ENCODE results near the gene PNLIPRP1. TPM values are rescaled to one million over a fixed set of nuclear protein-coding genes. Genes with fewer than 3 reads are reported as not detected.
A peak's percentile ranks its signal among the peaks of the same experiment; 100 is the strongest.

Gene PNLIPRP1
- total and polyA plus RNA-seq, 8 donors: 3,212 to 8,927 (median 4,675) TPM

DNA sequence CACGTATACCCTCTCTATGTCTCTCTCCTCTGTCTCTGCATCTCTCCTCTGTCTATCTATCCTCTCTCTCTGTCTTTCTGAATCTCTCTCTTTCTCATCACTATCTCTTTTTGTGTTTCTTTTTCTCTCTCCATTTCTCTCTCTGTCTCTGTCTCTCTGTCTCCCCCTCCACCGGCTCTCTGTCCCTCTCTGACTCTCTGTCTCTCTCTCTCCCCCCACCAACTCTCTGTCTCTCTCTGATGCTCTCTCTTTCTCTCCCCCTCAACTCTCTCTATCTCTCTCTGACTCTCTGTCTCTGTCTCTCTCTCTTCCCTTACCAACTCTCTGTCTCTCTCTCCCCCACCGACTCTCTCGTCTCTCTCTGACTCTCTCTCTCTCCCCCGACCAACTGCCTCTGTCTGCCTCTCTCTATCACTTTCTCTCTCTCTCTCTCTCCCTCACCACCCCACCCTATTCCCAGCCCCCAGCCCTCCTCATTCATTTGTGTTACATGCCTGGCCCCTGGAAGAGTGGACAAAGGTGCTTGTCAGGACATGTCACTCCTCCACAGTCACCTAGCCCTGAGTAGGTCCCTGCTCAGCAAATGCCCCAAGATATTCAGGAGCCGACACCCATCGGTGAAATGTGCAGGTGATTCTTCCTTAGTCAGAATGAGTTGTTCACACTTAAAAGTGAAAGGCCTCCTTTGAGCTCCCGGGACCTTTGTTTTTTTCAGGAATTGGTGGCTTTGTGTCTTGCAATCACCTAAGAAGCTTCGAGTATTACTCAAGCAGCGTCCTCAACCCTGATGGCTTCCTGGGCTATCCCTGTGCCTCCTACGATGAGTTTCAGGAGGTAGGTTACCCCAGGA lies 43.6 kb downstream of the PNLIPRP1 start:
- Histone ChIP-seq H3K4me1 (peaks cover 0 to 4% (median 0%) of the 10 kb centered on the region in 3 donors), H3K36me3 (peaks cover 3 to 37% (median 13%) of the 10 kb centered on the region in 3 donors), H3K27ac (peak overlapping the region in 1 of 4 donors; percentile 27), H3K9me3 (no peaks in the 10 kb centered on the region), H3K27me3 (no peaks in the 10 kb centered on the region), H3K4me3 (peak overlapping the region in 2 of 4 donors; percentile 8 to 18)
- TF ChIP-seq, protein P1, sequence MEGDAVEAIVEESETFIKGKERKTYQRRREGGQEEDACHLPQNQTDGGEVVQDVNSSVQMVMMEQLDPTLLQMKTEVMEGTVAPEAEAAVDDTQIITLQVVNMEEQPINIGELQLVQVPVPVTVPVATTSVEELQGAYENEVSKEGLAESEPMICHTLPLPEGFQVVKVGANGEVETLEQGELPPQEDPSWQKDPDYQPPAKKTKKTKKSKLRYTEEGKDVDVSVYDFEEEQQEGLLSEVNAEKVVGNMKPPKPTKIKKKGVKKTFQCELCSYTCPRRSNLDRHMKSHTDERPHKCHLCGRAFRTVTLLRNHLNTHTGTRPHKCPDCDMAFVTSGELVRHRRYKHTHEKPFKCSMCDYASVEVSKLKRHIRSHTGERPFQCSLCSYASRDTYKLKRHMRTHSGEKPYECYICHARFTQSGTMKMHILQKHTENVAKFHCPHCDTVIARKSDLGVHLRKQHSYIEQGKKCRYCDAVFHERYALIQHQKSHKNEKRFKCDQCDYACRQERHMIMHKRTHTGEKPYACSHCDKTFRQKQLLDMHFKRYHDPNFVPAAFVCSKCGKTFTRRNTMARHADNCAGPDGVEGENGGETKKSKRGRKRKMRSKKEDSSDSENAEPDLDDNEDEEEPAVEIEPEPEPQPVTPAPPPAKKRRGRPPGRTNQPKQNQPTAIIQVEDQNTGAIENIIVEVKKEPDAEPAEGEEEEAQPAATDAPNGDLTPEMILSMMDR (IDR thresholded peaks at IDR 0.05): no peak
- intact Hi-C loops (cut with DNase I): no loop called here
- 36 to 39% methylated on average over 11 of the region's 11 CpGs for WGBS, 2 donors
- DNase-seq (peak in 1 of 6 donors; percentile 29), FAIRE-seq (no peak), ATAC-seq (no peak)

DNA sequence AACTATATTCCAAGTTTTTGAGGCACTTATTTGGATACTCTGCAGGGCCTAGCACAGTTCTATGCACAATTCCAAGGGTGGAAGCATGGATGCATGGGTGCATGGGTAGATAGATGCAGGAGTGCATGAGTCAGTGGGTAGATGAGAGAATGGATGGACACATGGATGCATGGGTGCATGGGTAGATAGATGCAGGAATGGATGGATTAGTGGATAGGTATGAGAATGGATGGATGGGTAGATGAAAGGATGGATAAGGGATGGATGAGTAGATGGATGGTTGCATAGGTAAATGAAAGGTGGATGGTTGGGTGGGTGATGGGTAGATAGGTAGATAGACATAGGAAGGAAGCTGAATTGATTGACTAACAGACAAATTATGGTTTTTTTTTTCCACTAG lies 45.6 kb downstream of the PNLIPRP1 start:
- Histone ChIP-seq H3K36me3 (peaks cover 3 to 38% (median 6%) of the 10 kb centered on the region in 3 donors), H3K27ac (no peak overlapping the region), H3K27me3 (no peaks in the 10 kb centered on the region), H3K4me3 (peak overlapping the region in 2 of 4 donors; percentile 15 to 22), H3K9me3 (no peaks in the 10 kb centered on the region), H3K4me1 (peaks cover 0 to 8% (median 0%) of the 10 kb centered on the region in 3 donors)
- intact Hi-C loops (cut with DNase I): no loop called here
- DNase-seq: no peak
- TF ChIP-seq, protein P1 (IDR thresholded peaks at IDR 0.05): no peak
- ATAC-seq: peak in 1 of 4 donors; percentile 1
- FAIRE-seq: no peak

DNA sequence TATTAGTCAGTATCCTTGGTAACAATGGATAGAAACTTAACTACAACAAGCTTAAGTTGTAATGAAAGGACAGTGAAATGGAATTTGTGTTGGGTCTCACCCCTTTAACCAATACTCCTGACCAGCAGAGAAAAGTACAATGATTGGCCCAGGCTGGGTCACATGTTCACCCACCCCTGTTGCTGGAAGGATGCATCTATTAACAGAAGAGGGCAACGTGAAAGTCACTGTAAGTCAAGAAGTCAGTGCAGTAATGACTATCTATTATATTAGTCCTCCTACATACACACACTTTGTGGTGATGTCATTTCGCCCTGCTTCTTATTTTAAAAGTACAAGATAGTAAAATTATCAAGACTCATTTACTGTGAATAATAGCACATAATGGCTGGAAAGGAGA lies 46.2 kb downstream of the PNLIPRP1 start:
- intact Hi-C loops (cut with DNase I): no loop called here
- ATAC-seq (peak in 2 of 4 donors; percentile 5 to 9), FAIRE-seq (no peak), DNase-seq (peak in 1 of 6 donors; percentile 19)
- Histone ChIP-seq H3K9me3 (no peaks in the 10 kb centered on the region), H3K4me1 (peaks cover 0 to 14% (median 0%) of the 10 kb centered on the region in 3 donors), H3K36me3 (peaks cover 3 to 43% (median 8%) of the 10 kb centered on the region in 3 donors), H3K4me3 (peak overlapping the region in 3 of 4 donors; percentile 1 to 22 (median 15)), H3K27me3 (no peaks in the 10 kb centered on the region), H3K27ac (no peak overlapping the region)
- TF ChIP-seq, protein P1 (IDR thresholded peaks at IDR 0.05): no peak
- WGBS, 2 donors: 19 to 26% methylated on average over 2 of the region's 2 CpGs

DNA sequence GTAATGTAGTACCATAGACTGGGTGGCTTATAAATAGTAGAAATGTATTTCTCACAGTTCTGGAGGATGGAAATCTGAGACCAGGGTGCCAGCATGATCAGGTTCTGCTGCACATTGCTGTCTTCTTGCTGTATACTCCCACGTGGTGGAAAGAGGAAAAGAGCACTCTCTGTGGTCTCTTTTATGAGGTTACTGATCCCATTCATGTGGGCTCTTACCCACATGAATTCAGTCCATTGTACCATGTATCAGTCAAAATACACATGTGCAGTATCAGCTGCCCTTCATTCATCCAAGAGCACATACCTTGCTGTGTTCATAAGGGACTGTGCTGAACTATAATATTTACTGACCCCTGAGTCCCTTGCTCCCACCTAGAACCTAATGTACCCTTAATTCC lies 47.1 kb downstream of the PNLIPRP1 start:
- FAIRE-seq (no peak), DNase-seq (peak in 1 of 6 donors; percentile 12), ATAC-seq (peak in 2 of 4 donors; percentile 1 to 5)
- TF ChIP-seq, protein P1 (IDR thresholded peaks at IDR 0.05): no peak
- H3K4me1 ChIP-seq: peaks cover 0 to 22% (median 0%) of the 10 kb centered on the region in 3 donors
- intact Hi-C loops (cut with DNase I): no loop called here
- H3K27ac ChIP-seq: no peak overlapping the region
- H3K9me3 ChIP-seq: no peaks in the 10 kb centered on the region
- WGBS, 2 donors: 6 to 18% methylated on average over 1 of the region's 1 CpG
- H3K36me3 ChIP-seq: peaks cover 3 to 52% (median 14%) of the 10 kb centered on the region in 3 donors
- peak overlapping the region in 3 of 4 donors; percentile 2 to 22 (median 15) for H3K4me3 ChIP-seq
- H3K27me3 ChIP-seq: no peaks in the 10 kb centered on the region
